ENCODE results near the gene ADARB1.

- TF ChIP-seq CTCF (conservative IDR thresholded peaks at IDR 0.05) (no peak), ZFX (IDR thresholded peaks at IDR 0.05) (no peak)
Observed at GRCh38 chr21:45050345-45050796, 24.0 kb upstream of the ADARB1 start.

Data from C4-2B (cell line).